ENCODE data around the gene OR52I2. TPM values are rescaled to one million over a fixed set of nuclear protein-coding genes. Genes with fewer than 3 reads are reported as not detected.

Gene OR52I2
- total and polyA plus RNA-seq, 2 donors (not counting 1 experiment from before 2014, with no cell fraction given), result not detected

DNA sequence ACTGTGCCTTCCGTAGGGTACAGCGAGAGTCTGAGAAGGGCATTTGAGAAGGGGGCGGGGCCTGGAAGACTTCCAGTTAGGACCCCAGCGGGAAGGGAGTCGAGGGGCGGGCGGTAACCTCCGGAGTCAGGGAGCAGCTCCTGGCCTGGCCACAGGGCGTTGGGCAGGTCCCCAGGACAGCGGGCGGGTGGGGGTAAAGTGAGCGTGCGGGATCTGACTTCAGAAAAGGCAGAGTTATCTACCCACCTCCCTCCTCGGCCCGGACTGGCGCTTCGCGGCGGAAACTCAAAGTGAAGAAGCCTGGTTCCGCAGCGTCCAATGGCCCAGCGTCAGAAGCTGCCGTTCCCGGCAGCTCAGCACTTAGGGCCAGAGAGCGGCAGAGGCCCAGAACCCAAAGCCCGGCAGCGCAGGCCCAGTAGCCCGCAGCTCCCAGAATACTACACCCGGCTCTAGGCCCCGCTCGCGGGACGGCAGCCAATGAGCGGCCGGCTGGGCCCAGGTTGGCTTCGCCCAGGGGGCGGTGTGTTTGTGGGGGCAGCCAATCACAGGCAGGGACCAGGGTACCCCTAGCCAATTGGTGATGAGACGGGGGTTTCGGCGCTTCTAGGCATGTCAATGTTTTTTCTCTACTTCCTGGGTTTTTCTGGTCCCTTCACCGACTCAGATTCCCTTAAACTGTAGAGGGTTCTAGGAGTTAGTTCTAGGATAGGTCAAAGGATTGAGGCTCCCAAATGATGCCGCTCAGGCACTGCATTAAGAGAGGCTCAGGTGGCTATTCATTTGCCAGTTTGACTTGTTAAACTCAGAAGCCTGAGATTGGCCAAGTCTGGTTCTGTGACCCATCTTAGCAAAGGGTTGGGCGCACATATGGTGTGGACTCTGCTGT lies 26.5 kb downstream of the OR52I2 start, which contains the start of gene TRIM68:
Gene TRIM68, minus strand, starts transcription at position 451 of the 886 bp plus-strand sequence. CDS start 2,727 bp downstream, outside the sequence.
- TF ChIP-seq, protein P1, sequence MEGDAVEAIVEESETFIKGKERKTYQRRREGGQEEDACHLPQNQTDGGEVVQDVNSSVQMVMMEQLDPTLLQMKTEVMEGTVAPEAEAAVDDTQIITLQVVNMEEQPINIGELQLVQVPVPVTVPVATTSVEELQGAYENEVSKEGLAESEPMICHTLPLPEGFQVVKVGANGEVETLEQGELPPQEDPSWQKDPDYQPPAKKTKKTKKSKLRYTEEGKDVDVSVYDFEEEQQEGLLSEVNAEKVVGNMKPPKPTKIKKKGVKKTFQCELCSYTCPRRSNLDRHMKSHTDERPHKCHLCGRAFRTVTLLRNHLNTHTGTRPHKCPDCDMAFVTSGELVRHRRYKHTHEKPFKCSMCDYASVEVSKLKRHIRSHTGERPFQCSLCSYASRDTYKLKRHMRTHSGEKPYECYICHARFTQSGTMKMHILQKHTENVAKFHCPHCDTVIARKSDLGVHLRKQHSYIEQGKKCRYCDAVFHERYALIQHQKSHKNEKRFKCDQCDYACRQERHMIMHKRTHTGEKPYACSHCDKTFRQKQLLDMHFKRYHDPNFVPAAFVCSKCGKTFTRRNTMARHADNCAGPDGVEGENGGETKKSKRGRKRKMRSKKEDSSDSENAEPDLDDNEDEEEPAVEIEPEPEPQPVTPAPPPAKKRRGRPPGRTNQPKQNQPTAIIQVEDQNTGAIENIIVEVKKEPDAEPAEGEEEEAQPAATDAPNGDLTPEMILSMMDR (conservative IDR thresholded peaks at IDR 0.05 in 1 of 2, IDR thresholded peaks at IDR 0.05 in 1 of 2; ENCODE audit: low read depth in 1 of 2, low read length in 2 of 2), result peak in 1 of 2 donors; percentile 0
- TF ChIP-seq EZH2 (IDR thresholded peaks at IDR 0.05; ENCODE audit: low read length, missing control alignments), result no peak
- H2AFZ ChIP-seq (ENCODE audit: low read length), result peak within 1 kb of the TSS; percentile 97
- peaks cover 2% of the 10 kb centered on the region for H3K36me3 ChIP-seq (ENCODE audit: control insufficient read depth, insufficient read depth, low read length)
- peak within 1 kb of the TSS; percentile 80 for H3K4me2 ChIP-seq (ENCODE audit: extremely low read depth, insufficient read depth, low read length)
- DNase-seq (ENCODE audit: low read depth in 2 of 2), result peak; percentile 95 to 96
- H3K27ac ChIP-seq (ENCODE audit: insufficient read depth, low read length), result peak within 1 kb of the TSS; percentile 73
- H3K4me1 ChIP-seq (ENCODE audit: control insufficient read depth, extremely low read depth, insufficient read depth, low read length), result peaks cover 5% of the 10 kb centered on the region
- H3K9me3 ChIP-seq (ENCODE audit: control insufficient read depth, insufficient read depth, low read depth, low read length), result no peaks in the 10 kb centered on the region
- H3K27me3 ChIP-seq (ENCODE audit: control insufficient read depth, insufficient read depth, low read length), result no peaks in the 10 kb centered on the region
- no peaks in the 10 kb centered on the region for H4K20me1 ChIP-seq (ENCODE audit: control insufficient read depth, extremely low read depth, insufficient read depth, low read length)
- peak within 1 kb of the TSS; percentile 45 to 88 (median 63) for H3K4me3 ChIP-seq (replicated peaks in 1 of 4; ENCODE audit: control extremely low read depth in 1 of 4, insufficient read depth in 1 of 4, low read depth in 3 of 4, low read length in 4 of 4)
- peak within 1 kb of the TSS; percentile 82 for H3K9ac ChIP-seq (ENCODE audit: insufficient read depth, low read length)
- peaks cover 3% of the 10 kb centered on the region for H3K79me2 ChIP-seq (ENCODE audit: control insufficient read depth, insufficient read depth, low read length)

DNA sequence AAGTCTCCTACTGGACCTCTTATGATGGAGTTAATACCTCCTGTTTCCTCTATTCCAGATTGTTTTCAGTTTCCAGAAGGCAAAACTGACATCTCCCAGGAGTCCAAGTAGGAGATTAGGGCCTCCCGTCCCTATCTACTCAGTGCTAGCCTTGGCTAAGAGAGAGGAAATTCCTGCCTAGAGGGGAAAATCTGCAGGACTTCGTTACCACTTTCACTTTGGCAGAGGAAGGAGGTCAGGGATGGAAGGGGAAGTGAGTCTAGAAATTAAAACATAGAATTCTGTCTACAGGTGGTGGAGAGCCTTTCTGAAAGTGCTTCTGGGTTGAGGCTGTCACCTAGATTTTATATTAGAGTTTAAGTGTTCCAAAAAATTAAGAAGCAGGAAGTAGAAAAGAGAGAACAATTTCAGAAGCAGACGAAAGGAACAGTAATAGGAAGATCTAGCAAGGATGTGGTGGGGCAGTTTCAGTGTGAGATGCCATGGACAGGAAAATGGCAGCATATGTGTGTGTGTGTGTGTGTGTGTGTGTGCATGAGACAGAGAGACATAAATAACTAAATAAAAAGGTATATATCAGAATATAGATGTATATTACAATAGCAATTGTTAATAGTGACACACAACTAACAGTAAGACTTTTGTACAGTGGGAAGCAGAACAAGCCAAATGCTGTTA lies 28.9 kb downstream of the OR52I2 start:
- no peak for TF ChIP-seq EZH2 (IDR thresholded peaks at IDR 0.05; ENCODE audit: low read length, missing control alignments)
- TF ChIP-seq, protein P1 (conservative IDR thresholded peaks at IDR 0.05 in 1 of 2, IDR thresholded peaks at IDR 0.05 in 1 of 2; ENCODE audit: low read depth in 1 of 2, low read length in 2 of 2), result no peak
- H3K36me3 ChIP-seq (ENCODE audit: control insufficient read depth, insufficient read depth, low read length), result no peaks in the 10 kb centered on the region
- peaks cover 5% of the 10 kb centered on the region for H3K4me1 ChIP-seq (ENCODE audit: control insufficient read depth, extremely low read depth, insufficient read depth, low read length)
- no peaks in the 10 kb centered on the region for H3K27me3 ChIP-seq (ENCODE audit: control insufficient read depth, insufficient read depth, low read length)
- H3K9ac ChIP-seq (ENCODE audit: insufficient read depth, low read length), result no peak overlapping the region
- H4K20me1 ChIP-seq (ENCODE audit: control insufficient read depth, extremely low read depth, insufficient read depth, low read length), result no peaks in the 10 kb centered on the region
- peak overlapping the region; percentile 48 for H3K4me2 ChIP-seq (ENCODE audit: extremely low read depth, insufficient read depth, low read length)
- no peak overlapping the region for H3K27ac ChIP-seq (ENCODE audit: insufficient read depth, low read length)
- peaks cover 3% of the 10 kb centered on the region for H3K79me2 ChIP-seq (ENCODE audit: control insufficient read depth, insufficient read depth, low read length)
- no peaks in the 10 kb centered on the region for H3K9me3 ChIP-seq (ENCODE audit: control insufficient read depth, insufficient read depth, low read depth, low read length)
- H2AFZ ChIP-seq (ENCODE audit: low read length), result peak overlapping the region; percentile 68
- peak overlapping the region in 1 of 4 experiments; percentile 18 for H3K4me3 ChIP-seq (replicated peaks in 1 of 4; ENCODE audit: control extremely low read depth in 1 of 4, insufficient read depth in 1 of 4, low read depth in 3 of 4, low read length in 4 of 4)
- DNase-seq (ENCODE audit: low read depth in 2 of 2), result peak in 1 of 2 donors; percentile 3

DNA sequence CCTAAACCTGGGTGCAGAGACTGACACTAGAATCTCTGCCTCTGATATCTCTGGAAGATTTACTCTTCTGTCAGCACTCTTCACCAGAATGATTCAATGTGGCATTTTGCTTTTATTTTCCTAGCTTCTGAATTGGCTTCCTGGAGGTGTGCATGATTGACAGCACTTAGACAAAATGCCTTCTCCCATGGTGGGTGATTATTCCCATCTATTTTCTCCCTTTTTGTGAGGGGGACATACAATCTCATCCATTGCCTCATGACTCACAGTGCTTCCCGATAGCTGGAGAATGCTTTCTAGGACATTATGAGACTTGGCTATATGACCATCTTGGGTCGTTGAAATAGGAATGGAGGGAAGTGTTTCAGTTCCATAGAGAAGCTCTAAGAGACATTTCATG lies 30.4 kb downstream of the OR52I2 start:
- DNase-seq (ENCODE audit: low read depth in 2 of 2), result no peak
- Histone ChIP-seq H3K9ac (ENCODE audit: insufficient read depth, low read length) (no peak overlapping the region), H3K36me3 (ENCODE audit: control insufficient read depth, insufficient read depth, low read length) (no peaks in the 10 kb centered on the region), H3K4me2 (ENCODE audit: extremely low read depth, insufficient read depth, low read length) (no peak overlapping the region), H4K20me1 (ENCODE audit: control insufficient read depth, extremely low read depth, insufficient read depth, low read length) (no peaks in the 10 kb centered on the region), H3K27me3 (ENCODE audit: control insufficient read depth, insufficient read depth, low read length) (no peaks in the 10 kb centered on the region), H2AFZ (ENCODE audit: low read length) (no peak overlapping the region), H3K27ac (ENCODE audit: insufficient read depth, low read length) (no peak overlapping the region), H3K4me1 (ENCODE audit: control insufficient read depth, extremely low read depth, insufficient read depth, low read length) (peaks cover under 1% of the 10 kb centered on the region), H3K9me3 (ENCODE audit: control insufficient read depth, insufficient read depth, low read depth, low read length) (no peaks in the 10 kb centered on the region), H3K79me2 (ENCODE audit: control insufficient read depth, insufficient read depth, low read length) (peaks cover 2% of the 10 kb centered on the region), H3K4me3 (replicated peaks in 1 of 4; ENCODE audit: control extremely low read depth in 1 of 4, insufficient read depth in 1 of 4, low read depth in 3 of 4, low read length in 4 of 4) (no peak overlapping the region)
- no peak for TF ChIP-seq EZH2 (IDR thresholded peaks at IDR 0.05; ENCODE audit: low read length, missing control alignments)
- TF ChIP-seq, protein P1 (conservative IDR thresholded peaks at IDR 0.05 in 1 of 2, IDR thresholded peaks at IDR 0.05 in 1 of 2; ENCODE audit: low read depth in 1 of 2, low read length in 2 of 2), result no peak

Measured in fibroblast of lung (primary cell).